NB4 (cell line): ENCODE data around the gene S100A7A.
"Not testable (repeated sequence)": the region's sequence is repeated elsewhere in the genome, so short reads cannot be mapped to it uniquely, and the experiment has no call there.

ENCODE experiments used
- DNase-seq: peaks from one replicate; pipeline ENCODE4 v3.0.0; 2010; ENCODE audit warnings: low read depth
- H3K4me3 ChIP-seq: one replicate; pipeline ENCODE4 v1.5.1; 2011; ENCODE audit warnings: mild to moderate bottlenecking, low read depth, low read length, moderate library complexity
- MYC ChIP-seq: IDR thresholded peaks from 2 replicates; pipeline ENCODE4 v1.6.1; 2011; ENCODE audit warnings: low read depth, low read length
- POLR2A ChIP-seq: IDR thresholded peaks from 2 replicates; pipeline ENCODE4 v1.6.1; 2011; ENCODE audit warnings: mild to moderate bottlenecking; ENCODE audit not compliant: insufficient read length; ENCODE audit errors: extremely low read depth
- TF ChIP-seq, protein P1 (sequence below): IDR thresholded peaks from 2 replicates; pipeline ENCODE4 v1.6.1; 2011; ENCODE audit warnings: low read depth, low read length
- TF ChIP-seq, protein P2 (sequence below): IDR thresholded peaks from one replicate; pipeline ENCODE4 v1.5.1; 2012; ENCODE audit warnings: low read depth, low read length

Gene S100A7A

DNA sequence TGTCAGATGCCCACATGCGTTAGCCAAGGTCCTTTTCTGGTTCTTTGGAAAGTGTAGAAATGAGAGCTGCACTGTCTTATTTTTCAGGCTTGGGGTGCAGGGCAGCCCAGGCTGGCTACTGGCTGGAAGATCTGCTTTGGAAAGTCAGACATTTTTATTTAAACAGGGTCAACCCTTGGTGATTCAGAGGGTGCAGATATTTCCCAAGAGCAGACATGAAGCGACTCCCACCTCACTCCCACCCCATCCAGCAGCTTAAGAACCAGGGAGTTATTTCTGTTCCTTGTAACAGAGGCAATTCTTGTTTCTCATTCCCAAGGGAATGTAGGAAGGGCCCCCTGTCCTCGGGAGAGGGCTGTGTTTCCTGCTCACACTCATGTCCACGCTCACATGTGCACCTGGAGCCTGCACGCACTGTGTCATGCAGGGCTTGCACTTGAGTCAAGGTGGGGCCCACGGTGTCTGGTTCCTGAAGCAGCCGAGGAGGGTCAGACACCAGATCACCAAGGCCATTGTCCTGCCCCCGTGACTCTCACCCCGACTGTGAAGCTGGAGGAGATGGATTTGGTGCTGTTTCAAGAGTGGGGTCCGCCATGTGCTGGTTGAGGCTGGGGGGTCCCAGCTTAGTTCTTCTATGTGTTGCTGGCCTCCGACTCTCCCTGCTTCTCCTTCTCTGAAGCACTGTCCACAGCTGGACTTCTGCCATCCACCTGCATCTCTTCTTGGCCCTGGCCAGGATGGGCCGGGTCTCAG, 992 bp downstream of the S100A7A start:
- TF ChIP-seq POLR2A (no peak), MYC (no peak)
- TF ChIP-seq, protein P1, sequence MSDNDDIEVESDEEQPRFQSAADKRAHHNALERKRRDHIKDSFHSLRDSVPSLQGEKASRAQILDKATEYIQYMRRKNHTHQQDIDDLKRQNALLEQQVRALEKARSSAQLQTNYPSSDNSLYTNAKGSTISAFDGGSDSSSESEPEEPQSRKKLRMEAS = no peak
- TF ChIP-seq, protein P2, sequence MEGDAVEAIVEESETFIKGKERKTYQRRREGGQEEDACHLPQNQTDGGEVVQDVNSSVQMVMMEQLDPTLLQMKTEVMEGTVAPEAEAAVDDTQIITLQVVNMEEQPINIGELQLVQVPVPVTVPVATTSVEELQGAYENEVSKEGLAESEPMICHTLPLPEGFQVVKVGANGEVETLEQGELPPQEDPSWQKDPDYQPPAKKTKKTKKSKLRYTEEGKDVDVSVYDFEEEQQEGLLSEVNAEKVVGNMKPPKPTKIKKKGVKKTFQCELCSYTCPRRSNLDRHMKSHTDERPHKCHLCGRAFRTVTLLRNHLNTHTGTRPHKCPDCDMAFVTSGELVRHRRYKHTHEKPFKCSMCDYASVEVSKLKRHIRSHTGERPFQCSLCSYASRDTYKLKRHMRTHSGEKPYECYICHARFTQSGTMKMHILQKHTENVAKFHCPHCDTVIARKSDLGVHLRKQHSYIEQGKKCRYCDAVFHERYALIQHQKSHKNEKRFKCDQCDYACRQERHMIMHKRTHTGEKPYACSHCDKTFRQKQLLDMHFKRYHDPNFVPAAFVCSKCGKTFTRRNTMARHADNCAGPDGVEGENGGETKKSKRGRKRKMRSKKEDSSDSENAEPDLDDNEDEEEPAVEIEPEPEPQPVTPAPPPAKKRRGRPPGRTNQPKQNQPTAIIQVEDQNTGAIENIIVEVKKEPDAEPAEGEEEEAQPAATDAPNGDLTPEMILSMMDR = no peak
- H3K4me3 ChIP-seq = no peak overlapping the region
- no peak for DNase-seq

DNA sequence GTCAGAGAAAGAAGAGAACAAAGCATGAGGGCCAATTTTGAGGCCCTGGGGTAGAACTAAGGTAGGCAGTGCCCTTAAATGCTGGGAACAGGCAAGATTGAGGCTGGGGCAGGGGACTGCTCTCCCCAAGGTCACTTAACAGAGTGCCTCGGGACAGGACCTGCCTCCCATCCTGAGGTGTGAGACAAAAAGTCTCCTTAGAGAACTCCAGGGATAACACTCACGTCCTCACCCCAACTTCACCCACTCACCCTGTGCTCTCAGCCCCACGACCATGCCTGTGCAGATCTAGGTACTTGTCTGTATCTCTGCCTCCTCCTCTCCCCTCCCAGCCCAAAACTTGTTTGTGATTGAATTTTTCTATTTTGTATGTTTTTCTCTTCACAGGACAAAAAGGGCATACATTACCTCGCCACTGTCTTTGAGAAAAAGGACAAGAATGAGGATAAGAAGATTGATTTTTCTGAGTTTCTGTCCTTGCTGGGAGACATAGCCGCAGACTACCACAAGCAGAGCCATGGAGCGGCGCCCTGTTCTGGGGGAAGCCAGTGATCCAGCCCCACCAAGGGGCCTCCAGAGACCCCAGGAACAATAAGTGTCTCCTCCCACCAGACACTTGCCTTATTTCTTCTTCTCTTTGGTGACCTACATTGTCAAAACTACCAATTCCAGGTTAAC, 2.6 kb downstream of the S100A7A start:
- DNase-seq, H3K4me3 ChIP-seq: not testable (repeated sequence)

DNA sequence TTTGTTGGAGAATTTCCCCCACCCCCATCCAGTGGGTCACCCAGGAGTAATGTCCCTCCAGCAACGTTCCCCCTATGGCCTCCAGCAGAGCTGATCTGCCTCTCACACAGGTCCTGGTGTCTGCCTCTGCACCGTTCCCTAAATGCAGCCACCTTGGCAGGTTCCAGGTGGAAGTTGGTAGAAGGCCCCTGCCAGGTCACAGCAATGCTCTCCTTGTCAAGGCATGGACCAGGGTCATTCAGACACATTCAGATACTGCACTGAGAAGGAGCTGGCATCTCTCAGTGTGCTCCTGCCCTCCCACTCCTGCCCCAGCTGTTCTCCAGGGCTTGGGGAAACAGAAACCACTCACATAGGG, 3.1 kb downstream of the S100A7A start:
- not testable (repeated sequence) for DNase-seq, H3K4me3 ChIP-seq

DNA sequence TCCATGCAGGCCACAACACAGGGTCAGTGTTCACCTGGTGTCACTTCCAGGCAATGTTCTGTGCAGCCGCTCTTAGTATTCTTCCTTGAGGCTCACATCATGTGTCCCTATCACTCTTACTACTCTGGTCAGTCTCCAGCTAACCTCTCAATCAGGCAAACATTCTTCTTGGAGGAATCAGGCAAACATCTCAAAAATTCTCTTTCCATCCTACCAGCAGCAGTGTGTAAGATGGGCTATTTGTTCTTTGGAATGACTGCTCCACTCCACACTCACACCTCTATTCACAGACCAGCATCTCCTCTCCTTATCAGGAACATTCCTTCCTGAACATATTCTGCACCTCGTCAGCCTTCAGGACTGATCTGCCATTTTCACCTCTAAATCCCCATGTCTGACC, 4.0 kb downstream of the S100A7A start:
- no peak for DNase-seq
- TF ChIP-seq, protein P1 = no peak
- TF ChIP-seq MYC = no peak

DNA sequence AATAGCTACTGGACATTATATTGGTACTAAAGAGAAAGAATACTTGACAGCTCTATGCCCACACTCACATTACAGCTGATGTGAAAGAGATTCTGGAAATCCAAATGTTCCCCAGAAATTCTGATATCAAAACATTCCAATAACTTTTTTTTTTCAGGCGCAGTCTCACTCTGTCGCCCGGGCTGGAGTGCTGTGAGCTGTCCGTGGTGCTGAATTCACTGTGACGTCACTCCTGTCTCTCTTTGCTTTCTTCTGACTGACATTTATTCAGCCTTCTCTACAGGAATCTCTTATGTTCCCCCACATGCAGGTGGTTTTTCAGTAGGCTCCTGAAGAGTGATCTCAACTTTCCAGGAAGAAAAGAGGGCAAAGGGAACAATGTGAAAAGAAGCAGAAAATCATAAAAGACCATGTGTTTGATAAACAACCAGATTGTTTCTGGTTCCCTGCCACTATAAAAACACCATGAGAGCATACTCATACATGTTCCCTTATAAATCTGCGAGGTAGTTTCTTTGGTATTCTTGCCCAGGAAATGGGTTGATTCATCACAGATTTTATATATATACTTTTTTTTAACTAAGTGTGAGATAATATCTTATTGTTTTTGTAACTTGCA, 6.2 kb downstream of the S100A7A start:
- H3K4me3 ChIP-seq = no peak overlapping the region
- TF ChIP-seq, protein P2 = no peak
- TF ChIP-seq, protein P1 = no peak
- no peak for TF ChIP-seq POLR2A
- no peak for TF ChIP-seq MYC
- peak; percentile 66 for DNase-seq

More for the DNA sequence above, 4.0 kb downstream of the S100A7A start:
- H3K4me3 ChIP-seq = no peak overlapping the region

DNA sequence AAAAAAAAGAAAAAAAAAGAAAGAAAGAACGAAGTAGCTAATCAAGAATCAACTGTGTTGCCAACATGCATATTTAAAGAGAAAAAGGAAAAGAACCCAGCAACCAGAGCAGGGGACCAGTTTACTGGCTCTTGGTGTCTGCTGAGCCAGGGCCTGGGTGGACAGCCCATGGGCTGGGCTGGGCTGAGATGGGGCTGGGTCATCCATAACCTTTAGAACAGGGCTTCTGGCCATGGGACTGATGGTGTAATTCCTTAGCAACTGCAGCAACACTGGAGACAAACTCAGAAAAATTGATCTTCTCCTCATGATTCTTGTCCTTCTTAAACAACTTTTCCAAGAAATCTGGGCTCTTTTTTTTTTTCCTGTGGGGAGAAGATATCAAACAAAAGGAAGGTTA, 10.5 kb downstream of the S100A7A start:
- H3K4me3 ChIP-seq = no peak overlapping the region
- TF ChIP-seq, protein P1 = no peak
- TF ChIP-seq MYC (no peak), POLR2A (no peak)
- TF ChIP-seq, protein P2 = no peak
- no peak for DNase-seq

DNA sequence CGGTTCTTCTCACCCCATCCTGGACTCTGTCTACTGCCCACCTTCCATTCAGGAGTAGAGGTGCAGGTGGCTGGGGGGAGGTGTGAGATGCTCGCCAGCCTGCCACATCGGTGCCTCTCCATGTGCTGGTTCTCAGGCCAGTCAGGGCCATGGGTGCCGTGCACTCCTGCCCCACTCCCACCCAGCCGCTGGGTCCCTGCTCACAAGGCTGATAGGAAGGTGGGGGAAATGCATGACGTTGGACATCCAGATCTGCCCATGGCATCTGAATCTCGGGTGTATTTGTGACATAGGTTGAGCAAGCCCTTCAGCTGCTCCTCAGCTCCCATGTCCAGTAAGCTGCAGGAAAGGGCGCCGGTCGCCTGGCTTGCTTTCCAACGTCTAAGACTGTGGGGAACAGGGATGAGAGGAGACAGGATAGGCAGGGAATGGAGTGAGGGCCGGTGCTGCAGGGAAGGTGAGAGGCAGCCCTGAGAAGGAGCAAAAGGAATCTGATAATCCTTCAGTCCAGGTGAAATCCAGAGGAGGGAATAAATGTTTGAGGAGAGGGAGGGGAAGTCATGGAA, 11.8 kb downstream of the S100A7A start:
- TF ChIP-seq MYC = no peak
- TF ChIP-seq, protein P1 = no peak
- TF ChIP-seq, protein P2 = no peak
- no peak for TF ChIP-seq POLR2A
- DNase-seq = no peak
- no peak overlapping the region for H3K4me3 ChIP-seq
